HL-60/S4 (cell line): ENCODE measurements around the gene DOCK2.
"Not testable (repeated sequence)": the region's sequence is repeated elsewhere in the genome, so short reads cannot be mapped to it uniquely, and the experiment has no call there.

ENCODE experiments used
- in situ Hi-C: fragments of 300-500 bp; cut with MboI; formaldehyde crosslinking; loops from 2 replicates; pipeline ENCODE4 v1.14.3; 2022; ENCODE audit warnings: low sequenced_read_pairs

The DOCK2 gene

DNA sequence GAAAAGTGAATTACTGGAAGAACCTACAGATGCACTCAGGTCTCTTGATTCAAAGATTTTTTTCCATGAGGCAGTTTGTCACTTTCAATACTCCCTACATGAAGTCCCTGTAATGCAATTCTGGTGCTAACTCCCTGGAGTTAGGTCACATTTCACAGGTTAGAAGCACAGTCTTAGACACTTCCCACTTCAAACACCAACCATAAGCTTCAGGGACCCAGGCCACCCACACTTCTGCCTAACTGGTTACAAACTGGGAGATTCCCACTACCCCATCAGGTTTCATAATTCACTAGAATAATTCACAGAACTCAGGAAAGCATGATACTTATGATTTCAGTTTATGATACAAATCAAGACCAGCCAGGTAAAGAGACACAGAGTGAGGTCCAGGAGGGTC, 439.7 kb downstream of the DOCK2 start:
- in situ Hi-C loops = no loop called here

DNA sequence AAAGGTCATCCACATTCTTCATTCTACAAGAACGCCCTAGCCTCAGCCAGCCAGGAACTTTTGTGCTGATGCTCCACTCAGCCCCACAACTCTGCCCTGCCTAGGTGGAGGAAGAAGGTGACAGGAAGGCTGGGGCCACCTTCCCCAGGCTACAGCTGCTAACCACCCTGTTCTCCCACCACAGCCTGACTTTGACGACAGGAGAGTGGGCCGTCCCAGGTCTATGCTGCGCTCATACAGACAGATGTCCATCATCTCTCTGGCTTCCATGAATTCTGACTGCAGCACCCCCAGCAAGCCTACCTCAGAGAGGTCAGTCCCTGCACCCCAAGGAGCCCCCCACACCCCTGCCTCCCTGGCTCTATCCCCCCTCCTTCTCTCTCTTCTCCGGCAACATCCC, 440.5 kb downstream of the DOCK2 start:
- in situ Hi-C loops = no loop called here

DNA sequence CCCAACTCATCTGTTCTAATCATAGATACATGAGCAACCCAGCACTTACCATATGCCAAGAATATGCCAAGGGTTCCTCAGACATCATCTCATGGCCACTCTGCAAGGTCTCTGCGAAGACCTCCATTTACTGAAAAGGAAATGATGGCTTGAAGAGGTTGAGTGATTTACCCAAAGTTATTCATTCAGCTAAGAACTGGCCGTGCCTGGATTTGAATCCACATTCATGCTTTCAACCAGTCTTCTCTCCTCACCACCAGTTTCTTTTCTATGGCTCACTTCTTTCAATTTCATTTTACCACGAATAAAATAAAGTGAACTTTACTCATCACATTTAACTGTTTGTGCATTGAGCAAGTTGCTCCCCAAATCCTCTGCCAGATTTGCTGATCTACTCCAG, 441.4 kb downstream of the DOCK2 start:
- in situ Hi-C loops = no loop called here

DNA sequence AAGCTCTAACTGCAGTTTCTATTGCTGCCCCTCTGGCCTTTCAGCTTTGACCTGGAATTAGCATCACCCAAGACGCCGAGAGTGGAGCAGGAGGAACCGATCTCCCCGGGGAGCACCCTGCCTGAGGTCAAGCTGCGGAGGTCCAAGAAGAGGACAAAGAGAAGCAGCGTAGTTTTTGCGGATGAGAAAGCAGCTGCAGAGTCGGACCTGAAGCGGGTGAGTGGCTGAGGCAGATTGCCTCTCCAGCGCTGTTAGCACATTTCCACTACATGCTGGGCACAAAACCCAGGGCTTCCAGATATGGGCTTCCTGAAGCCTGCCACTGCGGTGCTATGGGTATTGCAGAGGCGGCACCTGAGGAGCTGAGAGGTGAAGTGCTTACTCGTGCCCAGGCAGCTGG, 441.9 kb downstream of the DOCK2 start:
- in situ Hi-C loops = no loop called here

DNA sequence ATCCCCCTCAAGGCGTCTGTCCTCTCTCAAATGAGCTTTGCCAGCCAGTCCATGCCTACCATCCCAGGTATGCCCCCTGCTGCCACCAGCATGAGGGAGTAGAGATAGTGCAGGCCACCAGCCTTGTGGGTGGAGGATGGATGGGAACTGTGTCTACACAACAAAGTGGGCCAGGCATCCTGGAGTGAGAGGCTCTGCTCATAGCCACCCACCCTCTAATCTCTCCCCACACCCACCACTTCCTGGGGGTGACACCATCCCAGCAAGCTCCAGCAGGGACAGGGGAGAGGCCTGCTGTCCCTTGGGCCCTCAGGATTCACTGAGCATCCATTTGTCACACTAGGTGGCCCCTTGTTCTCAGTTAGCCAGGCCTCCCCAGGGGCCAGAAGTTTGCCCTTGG, 443.1 kb downstream of the DOCK2 start:
- in situ Hi-C loops = no loop called here

DNA sequence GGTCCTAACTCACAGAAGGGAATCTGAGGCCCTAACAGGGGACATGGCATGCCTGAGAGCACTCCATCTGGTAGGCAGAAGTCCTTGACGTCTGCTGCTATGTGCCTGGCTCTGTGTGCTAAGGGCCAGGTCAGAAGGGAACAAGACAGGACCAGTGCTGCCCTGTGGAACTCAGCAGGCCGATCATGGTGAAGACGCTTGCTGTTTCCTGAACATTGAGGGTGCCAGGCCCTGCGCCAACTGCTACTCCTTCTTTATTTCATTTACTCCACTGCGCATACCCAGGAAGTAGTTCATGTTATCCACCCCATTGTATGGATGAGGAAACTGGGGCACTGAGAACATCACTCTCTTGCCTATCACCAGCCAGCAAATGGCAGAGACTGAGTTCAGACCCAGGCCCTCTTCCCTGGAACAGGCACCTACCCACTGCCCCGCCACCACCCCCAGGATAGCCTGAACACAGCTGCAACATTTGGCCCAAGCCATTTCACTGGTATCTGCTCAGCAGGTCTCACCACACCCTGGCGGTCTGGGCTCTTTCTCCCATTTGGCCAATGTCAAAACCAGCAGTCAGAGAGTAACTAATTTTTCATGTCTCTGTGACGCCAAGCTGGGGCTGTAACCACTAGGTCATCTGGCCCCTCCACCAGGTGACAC, 443.8 kb downstream of the DOCK2 start:
- in situ Hi-C loops = no loop called here

DNA sequence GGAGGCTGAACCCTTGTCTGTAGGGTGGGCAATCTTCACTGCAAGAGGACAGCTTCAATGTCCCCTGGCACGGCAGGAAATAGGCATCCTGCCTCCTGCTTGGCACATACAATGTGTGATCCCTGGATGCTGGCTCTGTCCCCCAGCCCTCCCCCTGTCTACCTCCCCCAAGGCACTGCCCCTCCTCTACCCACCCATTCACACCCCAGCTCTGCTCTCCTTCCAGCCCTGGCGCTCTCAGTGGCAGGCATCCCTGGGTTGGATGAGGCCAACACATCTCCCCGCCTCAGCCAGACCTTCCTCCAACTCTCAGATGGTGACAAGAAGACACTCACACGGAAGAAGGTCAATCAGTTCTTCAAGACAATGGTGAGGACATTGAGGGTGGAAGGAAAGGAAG, 444.5 kb downstream of the DOCK2 start:
- in situ Hi-C loops = no loop called here

DNA sequence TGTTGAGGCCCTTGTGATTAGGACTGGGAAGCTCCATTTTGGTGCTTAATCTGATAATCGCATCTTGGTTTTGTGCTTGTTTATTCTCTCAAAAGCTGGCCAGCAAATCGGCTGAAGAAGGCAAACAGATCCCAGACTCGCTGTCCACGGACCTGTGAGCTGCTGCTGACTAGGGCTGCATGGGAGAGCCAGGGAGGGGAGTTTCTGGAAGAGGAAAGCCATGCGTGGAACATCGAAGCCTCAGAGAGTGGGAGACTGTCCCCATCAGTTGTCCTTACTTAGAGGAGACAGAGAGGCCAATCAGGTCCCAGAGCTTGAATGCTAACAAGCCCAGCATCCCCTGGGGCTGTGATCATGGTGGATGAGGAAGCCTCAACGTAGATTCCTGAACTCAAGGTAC, 445.6 kb downstream of the DOCK2 start:
- in situ Hi-C loops = no loop called here

DNA sequence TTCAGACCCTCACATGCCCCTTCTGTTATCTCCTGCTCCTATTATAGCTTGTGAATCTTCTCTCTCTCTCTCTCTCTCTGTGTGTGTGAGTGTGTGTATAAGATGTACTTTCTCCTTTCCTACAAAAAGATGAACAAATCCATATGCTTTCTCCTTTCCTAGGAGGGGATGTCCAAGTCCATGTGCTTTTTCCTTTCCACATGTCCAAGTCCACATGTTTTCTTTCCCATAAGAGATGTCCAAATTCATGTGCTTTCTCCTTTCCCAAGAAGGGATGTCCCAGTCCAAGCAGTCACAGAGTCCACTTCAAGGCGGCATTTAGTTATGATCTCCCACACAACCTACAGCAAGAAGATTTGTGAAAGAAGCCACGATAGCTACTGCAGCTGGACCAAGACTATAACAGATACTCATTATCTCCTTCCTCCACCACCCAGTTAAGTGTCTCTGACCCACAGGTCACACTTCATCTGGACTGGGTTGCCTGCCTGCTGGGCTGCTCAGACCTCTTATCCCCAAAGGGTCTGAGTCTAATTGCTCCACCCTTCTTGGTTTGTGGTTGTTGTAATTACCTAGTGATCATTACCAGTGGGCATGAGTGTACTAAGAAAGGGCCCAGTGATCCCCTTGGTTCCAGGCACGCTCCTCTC, 450.2 kb downstream of the DOCK2 start:
- in situ Hi-C loops = no loop called here

DNA sequence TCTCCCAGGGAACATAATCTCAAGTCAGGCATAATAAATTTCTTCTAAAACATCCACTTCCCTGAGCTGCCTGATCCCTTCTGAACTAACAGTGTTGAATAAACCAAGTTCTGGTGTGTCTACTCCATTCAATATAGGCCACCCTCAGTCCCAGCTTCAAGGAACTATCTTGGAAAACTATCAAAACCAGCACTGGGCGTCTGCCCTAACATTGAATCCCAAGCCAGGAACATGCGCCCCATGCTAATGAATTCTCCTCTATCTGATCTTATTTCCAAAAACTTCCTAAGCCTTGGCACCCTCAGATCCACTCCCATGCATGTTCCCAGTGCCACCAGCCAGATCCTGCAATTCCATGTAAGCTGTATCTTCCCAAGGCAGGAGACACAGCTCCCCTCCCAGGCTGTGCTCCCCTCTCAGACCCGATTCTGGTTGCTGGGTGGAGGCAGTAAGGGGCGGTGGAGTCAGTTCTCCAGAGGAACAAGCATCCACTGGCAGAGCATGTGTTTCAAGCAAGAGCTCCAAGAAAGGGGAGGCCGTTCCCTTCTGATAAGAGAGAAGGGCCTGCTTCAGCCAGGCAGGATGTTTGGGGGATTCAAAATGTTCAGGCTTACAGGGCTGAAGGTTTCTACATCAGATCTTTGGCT, 455.5 kb downstream of the DOCK2 start:
- in situ Hi-C loops = no loop called here

DNA sequence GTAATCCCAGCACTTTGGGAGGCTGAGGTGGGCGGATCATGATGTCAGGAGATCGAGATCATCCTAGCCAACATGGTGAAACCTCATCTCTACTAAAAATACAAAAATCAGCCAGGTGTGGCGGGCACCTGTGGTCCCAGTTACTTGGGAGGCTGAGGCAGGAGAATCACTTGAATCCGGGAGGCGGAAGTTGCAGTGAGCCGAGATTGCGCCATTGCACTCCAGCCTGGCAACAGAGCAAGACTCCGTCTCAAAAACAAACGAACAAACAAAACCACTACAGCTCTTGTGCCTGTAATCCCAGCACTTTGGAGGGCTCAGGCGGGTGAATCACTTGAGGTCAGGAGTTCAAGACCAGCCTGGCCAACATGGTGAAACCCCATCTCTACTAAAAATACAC, 457.3 kb downstream of the DOCK2 start:
- in situ Hi-C loops = not testable (repeated sequence)

DNA sequence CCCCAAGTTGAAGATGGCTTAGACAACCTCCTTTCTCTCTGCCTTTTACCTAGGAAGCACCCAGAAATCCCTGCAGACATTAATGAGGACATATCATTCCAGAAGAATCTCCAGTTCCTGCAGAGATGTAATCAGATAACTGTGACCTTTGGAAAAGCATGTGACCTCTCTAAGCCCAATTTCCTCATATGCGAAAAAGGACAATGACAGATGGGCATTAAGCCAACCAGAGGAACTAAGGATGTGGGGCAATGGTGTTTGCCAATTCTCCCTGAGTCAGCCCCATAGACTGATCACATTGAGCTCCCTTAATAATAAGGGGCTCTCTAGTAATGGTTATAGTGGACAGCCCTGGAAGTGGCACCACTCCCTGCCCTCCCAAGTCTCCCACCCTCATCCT, 458.6 kb downstream of the DOCK2 start:
- in situ Hi-C loops = no loop called here

DNA sequence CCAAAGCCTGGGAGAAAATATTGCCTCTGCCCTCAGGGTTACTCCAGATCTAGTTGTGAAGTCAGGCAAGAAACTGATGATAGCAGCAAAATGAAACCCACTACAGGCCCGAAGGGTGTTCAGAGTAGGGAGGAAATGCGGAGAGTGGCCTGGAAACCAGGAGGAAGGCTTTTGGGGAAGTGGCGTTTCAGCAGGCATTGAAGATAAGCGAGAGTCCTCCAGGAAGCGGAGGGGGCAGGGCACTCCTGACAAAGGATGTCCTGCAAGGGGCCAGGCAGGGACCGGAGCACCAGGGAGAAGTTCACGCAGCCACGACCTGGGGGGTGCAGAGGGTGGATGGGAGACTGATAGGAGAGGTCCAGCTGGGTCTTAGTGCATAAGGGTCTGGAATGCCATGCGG, 460.9 kb downstream of the DOCK2 start:
- in situ Hi-C loops = no loop called here

DNA sequence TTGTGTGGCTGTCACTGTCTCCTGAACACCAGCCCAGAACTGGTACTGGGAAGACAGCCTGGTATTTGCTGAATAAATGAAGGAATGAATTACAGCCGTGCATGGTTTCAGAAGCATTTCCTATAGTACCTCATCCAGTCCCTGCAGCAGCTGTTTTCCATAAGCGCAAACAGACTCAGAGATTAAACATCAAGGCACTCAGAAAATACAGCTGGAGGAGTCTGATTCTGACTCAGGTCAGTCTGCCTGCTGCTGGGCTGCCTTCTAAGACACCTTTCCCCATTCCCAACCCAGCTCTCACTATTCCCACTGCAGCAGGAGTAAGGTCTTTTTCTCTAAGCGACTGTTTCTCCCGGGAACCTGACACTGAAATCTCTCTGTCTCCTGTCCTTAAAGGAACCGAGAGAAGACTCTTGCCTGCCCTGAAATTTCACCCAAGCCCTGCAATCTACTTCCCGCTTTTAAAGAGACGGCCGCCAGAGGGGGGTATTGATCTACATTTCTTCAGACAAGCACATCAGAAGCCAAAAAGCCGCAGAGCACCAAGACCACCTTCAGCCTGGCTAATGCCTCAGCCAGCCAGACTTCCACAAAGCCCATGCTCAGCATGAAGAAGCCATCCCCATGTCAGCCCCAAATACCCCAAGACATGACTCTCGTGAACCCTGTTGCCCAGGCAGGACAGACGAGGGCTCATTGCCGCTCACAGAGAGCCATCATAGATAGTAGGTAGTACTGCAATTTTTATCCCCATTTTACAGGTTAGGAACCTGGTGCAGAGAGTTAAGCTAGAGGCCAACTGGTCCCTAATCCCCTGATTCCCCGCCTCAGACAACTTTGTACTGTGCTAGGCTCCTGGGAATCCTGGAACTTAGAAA, 463.2 kb downstream of the DOCK2 start:
- in situ Hi-C loops = loop anchor here (25.0 kb wide), 1 partner anchor 312 kb away; no protein-coding TSS in a partner anchor

DNA sequence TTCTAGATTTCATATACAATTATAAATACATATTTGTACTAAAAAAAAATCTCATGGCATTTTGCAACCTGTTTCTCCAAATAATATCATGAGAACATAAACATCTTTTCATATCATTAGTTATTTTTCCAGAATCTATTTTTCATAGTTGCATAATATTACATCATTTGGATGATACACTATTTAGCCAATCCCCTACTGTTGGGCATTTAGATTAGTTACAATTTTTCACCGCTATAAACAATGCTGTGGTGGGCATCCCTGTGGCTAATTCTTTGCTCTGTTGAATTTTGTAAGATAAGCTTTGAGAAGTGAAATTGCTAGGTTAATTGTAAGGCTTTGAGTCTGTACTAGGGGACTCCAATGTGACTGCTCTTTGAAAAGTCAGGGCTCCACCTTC, 466.4 kb downstream of the DOCK2 start:
- in situ Hi-C loops = loop anchor here (25.0 kb wide), 1 partner anchor 309 kb away; no protein-coding TSS in a partner anchor

DNA sequence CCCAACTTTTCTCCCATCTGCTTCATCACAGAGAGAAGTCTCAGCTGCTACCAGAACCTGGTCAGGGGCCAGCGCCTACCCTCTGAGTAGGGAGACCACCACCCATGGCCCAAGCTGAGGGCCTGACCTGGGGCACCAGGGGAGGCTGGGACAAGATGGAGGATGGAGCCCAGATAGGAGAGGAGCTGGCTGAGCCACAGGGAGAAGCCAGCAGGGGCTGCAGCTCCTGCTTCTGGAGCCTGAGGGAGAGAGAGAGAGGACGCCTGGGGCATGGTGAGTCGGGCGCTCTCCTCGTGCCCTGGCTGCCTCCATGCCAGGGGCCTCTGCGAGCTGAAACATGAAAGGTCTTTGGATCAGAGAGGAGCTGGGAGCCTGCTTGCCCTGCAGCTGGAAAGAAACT, 467.2 kb downstream of the DOCK2 start:
- in situ Hi-C loops = loop anchor here (25.0 kb wide), 1 partner anchor 308 kb away; no protein-coding TSS in a partner anchor

DNA sequence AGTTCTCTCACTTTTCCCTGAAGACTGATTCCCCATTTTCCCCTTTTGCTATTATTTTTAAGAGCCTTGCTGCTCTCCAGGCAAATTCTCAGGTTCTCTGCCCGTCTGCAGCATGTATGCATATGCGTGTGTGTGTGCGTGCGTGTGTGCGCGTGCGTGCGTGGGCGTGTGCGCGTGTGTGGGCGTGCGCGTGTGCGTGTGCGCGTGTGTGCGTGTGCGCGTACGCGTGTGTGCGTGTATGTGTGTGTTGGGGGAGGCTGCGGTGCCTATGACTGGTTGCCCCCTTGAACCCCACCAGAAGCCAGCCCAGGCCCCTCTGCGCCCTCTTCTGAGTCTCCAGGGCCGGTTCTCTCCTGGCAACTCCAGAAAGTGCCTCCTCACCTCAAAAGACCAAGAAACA, 467.6 kb downstream of the DOCK2 start:
- in situ Hi-C loops = loop anchor here (25.0 kb wide), 1 partner anchor 308 kb away; no protein-coding TSS in a partner anchor

DNA sequence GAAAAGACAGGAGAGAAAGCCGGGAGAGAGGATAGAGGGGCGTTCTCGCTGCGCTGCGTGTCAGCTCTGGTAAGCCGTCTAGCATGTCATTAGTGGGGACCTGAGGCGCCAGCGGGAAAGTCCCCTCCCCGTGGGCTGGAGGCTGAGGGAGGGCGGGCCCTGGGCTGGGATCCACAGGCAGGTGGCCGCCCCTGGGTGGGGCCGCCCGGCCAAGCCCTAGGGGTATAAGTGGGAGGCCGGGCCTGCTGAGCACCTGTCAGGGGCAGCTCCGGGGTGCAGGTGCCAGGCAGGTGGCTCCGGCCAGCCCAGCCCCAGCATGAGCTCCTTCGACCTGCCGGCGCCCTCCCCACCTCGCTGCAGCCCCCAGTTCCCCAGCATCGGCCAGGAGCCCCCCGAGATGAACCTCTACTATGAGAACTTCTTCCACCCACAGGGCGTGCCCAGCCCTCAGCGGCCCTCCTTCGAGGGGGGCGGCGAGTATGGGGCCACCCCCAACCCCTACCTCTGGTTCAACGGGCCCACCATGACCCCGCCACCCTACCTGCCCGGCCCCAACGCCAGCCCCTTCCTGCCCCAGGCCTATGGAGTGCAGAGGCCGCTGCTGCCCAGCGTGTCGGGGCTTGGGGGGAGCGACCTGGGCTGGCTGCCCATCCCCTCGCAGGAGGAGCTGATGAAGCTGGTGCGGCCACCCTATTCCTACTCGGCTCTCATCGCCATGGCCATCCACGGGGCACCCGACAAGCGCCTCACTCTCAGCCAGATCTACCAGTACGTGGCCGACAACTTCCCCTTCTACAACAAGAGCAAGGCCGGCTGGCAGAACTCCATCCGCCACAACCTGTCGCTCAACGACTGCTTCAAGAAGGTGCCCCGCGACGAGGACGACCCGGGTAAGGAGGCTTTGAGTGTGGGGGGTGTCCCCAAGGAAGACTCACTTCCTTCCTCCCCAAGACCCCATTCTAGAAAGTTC, 468.9 kb downstream of the DOCK2 start, which contains the start of gene FOXI1:
Gene FOXI1 (plus strand): TSS at position 256 of the 970 bp plus-strand sequence. CDS start 61 bp downstream, at position 317.
- in situ Hi-C loops = loop anchor here (25.0 kb wide), 1 partner anchor 306 kb away; no protein-coding TSS in a partner anchor

DNA sequence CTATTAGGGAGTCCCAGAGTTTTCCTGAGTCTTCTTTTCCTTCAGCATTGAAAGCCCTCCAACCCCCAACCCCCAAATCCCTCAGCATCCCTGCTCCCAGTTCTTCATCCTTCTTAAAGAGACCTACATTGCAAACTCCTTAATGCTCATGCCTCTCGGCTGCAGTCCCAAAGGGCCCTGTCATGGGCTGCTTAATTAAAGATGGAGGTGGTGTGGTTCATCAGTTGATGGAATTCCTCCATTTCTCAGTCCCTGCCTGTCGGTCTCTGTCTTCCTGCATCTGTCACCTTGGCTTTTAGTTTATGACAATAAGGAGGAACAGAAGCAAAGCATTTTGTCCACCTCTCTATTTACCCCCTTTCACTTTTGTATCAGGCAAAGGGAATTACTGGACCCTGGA, 470.6 kb downstream of the DOCK2 start:
- in situ Hi-C loops = loop anchor here (25.0 kb wide), 1 partner anchor 305 kb away; no protein-coding TSS in a partner anchor
